GM20000 (cell line): ENCODE data around the gene TAF11L14.
"Not testable (repeated sequence)": the region's sequence is repeated elsewhere in the genome, so short reads cannot be mapped to it uniquely, and the experiment has no call there.

Experiments
- DNase-seq: peaks from one replicate; pipeline ENCODE4 v3.0.0; 2012; ENCODE audit warnings: low spot score
- CTCF ChIP-seq: IDR thresholded peaks from 2 replicates; pipeline ENCODE4 v1.5.1; 2012; ENCODE audit warnings: mild to moderate bottlenecking, control low read depth; ENCODE audit errors: extremely low read depth, missing control alignments

Gene TAF11L14

GRCh38 chr5:17634160-17634559 is at the start of gene TAF11L14:
TSS of gene TAF11L14 (plus strand) at chr5:17634460.
- DNase-seq: no peak
- no peak for TF ChIP-seq CTCF

- not testable (repeated sequence) for DNase-seq
These were observed 48.6 kb upstream of the TAF11L14 start, which contains the start of gene TAF11L7 for GRCh38 chr5:17585658-17586057. TSS of gene TAF11L7 (minus strand) at chr5:17585758.

GRCh38 chr5:17590860-17591259 is 43.4 kb upstream of the TAF11L14 start, which contains the start of gene TAF11L8:
TSS of gene TAF11L8 (minus strand) at chr5:17590960.
- not testable (repeated sequence) for DNase-seq

- not testable (repeated sequence) for DNase-seq
These were observed 40.0 kb upstream of the TAF11L14 start, which contains the start of gene TAF11L9 for GRCh38 chr5:17594255-17594654. TSS of gene TAF11L9 (minus strand) at chr5:17594394.

- DNase-seq: not testable (repeated sequence)
These were observed 36.5 kb upstream of the TAF11L14 start, which contains the start of gene TAF11L10 for GRCh38 chr5:17597728-17598127. TSS of gene TAF11L10 (minus strand) at chr5:17597828.

- not testable (repeated sequence) for DNase-seq
These were observed 30.4 kb upstream of the TAF11L14 start, which contains the start of gene TAF11L11 for GRCh38 chr5:17603880-17604279. TSS of gene TAF11L11 (plus strand) at chr5:17604183.

- no peak for TF ChIP-seq CTCF
- DNase-seq: no peak
These were observed 29.3 kb upstream of the TAF11L14 start for GRCh38 chr5:17604951-17605350.

GRCh38 chr5:17607461-17607860 is 26.8 kb upstream of the TAF11L14 start:
- DNase-seq: not testable (repeated sequence)

- DNase-seq: not testable (repeated sequence)
These were observed 24.2 kb upstream of the TAF11L14 start, which contains the start of gene TAF11L12 for GRCh38 chr5:17610092-17610491. TSS of gene TAF11L12 (plus strand) at chr5:17610392.

GRCh38 chr5:17614872-17615605 is 19.2 kb upstream of the TAF11L14 start:
- no peak for TF ChIP-seq CTCF
- DNase-seq: no peak

- DNase-seq: no peak
- no peak for TF ChIP-seq CTCF
These were observed 14.9 kb upstream of the TAF11L14 start for GRCh38 chr5:17619354-17619753.
